GM18517 (cell line): Measurements from ENCODE around the gene GJB2.
"Not testable (repeated sequence)": the region's sequence is repeated elsewhere in the genome, so short reads cannot be mapped to it uniquely, and the experiment has no call there.

Source experiments
- ATAC-seq: cut with Tn5 transposase; IDR thresholded peaks from one replicate; pipeline ENCODE4 v1.9.1; 2021; ENCODE audit warnings: mild to moderate bottlenecking, moderate library complexity; ENCODE audit not compliant: unreplicated experiment

Gene GJB2

DNA sequence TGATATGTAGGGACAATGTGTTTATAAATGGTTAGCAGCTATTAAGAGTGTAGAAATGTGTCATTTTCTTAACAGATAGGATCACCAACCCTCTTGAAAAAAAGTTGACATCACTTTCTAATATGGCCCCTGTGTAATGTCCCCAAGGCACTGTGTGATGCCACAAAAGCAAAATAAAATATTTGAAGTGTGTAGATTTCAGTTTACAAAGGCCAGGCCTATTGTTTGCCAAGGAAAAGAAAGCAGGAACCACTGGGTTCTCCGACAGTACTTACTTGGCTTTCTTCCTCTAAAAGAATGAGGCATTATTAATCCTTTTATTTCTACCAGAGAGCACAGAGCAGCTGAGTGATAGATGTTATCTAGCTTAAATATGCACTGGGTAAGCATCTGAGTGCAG, 21.4 kb downstream of the GJB2 start:
- ATAC-seq = no peak

DNA sequence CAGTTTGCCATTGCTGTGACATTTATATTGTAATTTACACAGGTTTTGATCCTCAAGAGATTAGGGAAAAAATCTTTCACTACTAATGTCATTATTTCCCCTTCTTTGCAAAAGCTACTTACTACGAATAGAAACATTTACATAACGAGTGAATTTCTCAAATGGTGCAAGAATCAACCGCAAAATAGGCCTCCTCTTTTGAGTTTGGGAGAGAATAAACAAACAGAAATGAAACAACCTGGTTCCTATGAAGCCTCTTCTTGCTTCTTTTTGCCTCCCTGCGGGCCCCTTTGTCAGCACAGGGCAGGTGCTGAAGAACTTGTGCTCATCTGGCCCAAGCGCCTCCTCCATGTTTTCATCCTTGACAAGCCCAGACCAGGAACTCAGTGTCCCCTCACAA, 21.8 kb downstream of the GJB2 start:
- no peak for ATAC-seq

- ATAC-seq = no peak
These were observed 24.3 kb downstream of the GJB2 start for GRCh38 chr13:20168396-20168795.

- no peak for ATAC-seq
These were observed 27.1 kb downstream of the GJB2 start for GRCh38 chr13:20165417-20166257.

DNA sequence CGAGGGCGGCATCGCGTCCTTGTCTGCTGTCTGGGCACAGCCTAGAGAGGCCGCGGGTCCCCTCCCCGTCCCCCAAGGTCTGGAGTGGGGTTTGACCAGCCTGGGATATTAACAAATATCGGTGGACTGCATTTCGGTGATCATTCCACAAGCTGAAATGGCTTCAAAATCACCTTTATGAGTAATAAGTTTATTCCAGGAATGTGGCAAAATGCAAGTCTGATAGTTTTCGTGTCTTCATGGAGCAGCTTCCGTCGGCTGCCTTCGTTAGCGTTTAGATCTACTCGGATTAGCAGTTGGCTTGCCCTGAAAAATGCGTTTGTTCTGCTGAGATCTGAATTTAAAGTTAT, 30.8 kb downstream of the GJB2 start:
- no peak for ATAC-seq

DNA sequence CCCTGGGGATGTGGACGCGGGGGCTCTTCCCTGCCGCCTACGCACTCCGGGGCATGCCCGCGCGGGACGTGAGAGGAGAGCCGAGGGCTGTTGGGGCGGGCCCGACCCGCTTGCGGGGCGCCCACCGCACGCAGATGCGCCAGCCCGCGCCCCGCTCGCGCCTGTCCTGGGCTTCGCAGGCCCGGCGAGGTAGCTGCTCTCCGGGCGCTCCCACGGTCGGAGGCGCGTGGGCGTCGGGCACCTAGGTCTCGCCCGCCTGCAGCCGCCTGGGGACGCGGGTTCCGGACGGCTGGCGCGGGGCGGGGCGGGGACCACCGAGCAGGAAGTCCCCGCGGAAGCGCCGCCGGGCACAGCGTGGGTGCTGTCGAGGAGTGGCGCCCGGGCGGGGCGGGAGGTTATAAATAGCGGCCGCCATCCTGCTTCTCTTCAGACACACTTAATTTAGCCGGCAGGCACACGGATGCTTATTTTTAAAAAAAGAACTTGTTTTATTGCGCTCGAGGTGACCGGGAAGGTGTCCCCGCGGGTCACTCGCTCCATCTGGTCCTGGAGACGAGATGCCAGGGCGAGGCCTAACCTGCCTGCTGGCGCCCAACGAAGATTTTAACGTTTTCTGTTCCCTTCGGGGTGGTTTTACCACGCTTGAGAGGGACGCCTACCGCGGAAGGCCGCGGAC, 31.3 kb downstream of the GJB2 start:
- ATAC-seq = peak; percentile 60

DNA sequence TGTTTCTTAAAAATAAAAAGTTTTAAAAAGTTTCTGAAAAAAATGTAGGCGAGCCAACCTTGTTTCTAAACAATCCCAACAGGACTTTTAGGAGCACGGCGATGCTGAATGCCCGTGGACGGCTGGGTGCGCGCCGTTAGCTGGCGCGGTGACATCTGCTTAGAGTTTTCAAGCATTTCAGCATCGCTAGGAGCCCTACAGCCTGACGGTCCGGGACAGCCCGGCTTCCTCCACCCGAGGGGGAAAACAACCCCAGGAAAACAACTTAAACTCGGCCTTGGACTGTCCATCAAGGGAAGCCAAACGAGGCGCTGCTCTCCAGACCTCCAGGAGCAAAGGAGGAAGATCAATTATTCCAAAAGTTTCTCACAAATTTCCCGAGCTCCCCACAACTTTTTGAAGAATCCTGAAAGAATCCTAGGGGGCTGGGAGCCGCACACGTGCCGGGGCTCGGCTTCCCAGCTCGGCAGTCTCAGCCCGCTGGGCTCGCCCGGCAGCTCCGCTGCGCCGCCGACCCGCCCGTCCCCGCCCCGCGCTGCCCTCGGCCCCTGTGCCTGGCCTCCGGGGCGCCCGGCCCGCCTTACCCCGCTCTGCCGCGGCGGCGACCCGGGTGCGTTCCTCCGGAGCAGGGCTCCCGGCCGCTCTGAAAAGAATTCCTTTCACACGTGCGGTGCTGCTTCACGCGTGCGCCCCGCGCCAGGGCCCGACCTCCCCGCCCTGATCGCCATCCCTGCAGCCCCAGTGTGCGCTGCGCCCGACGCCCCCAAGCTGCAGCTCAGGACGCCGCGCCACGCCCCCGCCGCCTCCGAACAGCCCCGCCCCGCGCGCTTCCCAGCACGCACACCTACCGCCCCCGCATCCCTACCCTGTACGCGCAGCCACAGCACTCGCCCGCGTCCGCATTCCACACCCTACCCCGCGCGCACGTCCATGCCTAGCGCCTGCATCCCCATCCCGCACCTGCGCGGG, 32.1 kb downstream of the GJB2 start, which contains the start of gene GJA3:
GJA3 (minus strand) TSS at position 747 of the 969 bp plus-strand sequence. CDS start 17,764 bp downstream, outside the sequence.
- peak; percentile 36 for ATAC-seq

- no peak for ATAC-seq
These were observed 33.0 kb downstream of the GJB2 start for GRCh38 chr13:20159646-20160305.

DNA sequence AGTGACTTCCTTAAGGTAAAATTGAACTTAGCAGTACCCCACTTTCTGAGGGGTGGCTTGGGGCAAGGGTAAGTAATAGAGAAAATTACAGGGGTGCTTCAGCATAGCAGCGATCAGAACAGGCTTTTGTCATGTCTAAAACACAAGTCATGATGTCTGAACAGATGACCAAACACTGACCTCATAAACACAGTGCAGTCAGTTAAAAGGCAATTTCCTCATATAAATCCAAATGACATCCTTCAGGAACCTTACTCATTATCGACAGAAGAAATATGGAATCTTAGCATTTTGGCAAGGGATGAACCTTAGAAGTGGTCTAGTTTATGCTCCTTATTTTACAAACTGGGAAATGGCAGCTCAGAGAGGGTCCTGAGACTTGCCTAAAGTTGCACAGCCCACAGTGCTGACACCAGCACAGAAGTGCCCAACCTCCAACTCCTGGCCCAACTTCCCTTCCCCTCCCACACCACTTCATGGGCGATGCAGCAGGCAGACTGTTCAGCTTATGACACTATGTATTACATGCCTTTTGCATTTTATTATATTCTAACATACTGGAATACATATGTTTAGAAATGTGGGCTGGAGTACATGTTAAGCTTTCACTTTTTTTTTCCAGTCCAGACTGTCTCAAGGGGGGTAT, 35.5 kb downstream of the GJB2 start:
- no peak for ATAC-seq

GRCh38 chr13:20156702-20157101, 36.0 kb downstream of the GJB2 start:
- no peak for ATAC-seq

GRCh38 chr13:20153290-20153689, 39.4 kb downstream of the GJB2 start:
- ATAC-seq = not testable (repeated sequence)

DNA sequence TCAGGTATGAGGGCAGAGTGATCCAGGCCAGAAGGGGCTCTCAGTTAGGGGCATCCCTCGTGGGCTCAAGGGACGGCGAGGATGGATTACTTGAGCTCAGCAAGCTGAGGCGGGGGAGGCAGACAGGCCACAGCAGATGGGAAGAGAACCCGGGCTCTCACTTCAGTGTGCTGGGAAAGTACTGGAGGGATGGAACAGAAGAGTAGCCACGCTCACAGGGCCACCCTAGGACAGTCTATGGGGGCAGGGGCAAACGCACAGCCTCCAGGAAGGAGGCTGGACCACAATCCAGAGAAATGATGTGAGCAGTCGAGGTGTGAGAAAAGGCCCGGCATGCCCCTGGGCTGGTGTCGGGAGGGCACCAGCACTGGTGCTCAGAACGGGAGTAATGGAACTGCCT, 41.1 kb downstream of the GJB2 start:
- ATAC-seq = no peak

DNA sequence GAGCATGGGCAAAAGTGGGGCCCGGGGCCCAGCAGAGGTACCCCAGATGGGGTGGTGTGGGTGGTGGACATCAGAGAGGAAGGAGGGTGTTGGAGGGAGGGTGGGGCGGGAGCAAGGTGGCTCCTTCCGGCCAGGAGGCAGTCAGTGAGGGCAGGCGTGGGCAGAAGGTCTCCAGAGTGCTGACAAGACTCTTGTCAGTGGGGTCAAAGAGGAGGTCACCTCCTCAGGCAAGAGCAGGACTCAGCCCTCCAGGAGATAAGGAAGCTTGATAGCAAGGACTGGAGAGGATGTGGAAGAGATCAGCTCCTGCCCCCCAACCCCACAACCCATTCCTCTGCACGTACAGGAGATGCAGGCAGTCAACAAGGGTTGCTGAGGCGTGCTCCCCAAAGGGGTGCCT, 41.7 kb downstream of the GJB2 start:
- ATAC-seq = no peak

- ATAC-seq = no peak
These were observed 42.2 kb downstream of the GJB2 start for GRCh38 chr13:20150561-20150960.

DNA sequence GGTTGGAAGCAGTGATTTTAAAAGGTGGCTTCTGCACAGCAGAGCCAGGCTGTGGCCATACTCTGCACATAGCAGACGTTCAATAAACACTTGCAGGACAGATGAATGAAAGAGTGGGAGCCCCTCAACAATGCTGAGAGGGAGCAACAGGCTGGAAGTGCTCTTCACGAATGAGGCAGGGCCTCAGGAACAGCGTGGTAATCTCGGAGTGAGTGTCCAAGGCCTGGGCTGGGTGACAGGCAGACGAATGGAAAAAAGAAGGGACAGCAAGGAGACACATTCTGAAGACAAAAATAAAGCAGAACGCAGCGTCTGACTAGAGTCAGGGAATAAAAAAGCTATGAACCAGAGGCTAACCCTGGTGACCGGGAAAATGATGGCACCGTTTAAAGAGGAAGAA, 43.0 kb downstream of the GJB2 start:
- no peak for ATAC-seq

- no peak for ATAC-seq
These were observed 44.1 kb downstream of the GJB2 start for GRCh38 chr13:20148501-20149183.

- no peak for ATAC-seq
These were observed 46.4 kb downstream of the GJB2 start for GRCh38 chr13:20146381-20146780.

- ATAC-seq = no peak
These were observed 47.2 kb downstream of the GJB2 start for GRCh38 chr13:20145521-20145920.

DNA sequence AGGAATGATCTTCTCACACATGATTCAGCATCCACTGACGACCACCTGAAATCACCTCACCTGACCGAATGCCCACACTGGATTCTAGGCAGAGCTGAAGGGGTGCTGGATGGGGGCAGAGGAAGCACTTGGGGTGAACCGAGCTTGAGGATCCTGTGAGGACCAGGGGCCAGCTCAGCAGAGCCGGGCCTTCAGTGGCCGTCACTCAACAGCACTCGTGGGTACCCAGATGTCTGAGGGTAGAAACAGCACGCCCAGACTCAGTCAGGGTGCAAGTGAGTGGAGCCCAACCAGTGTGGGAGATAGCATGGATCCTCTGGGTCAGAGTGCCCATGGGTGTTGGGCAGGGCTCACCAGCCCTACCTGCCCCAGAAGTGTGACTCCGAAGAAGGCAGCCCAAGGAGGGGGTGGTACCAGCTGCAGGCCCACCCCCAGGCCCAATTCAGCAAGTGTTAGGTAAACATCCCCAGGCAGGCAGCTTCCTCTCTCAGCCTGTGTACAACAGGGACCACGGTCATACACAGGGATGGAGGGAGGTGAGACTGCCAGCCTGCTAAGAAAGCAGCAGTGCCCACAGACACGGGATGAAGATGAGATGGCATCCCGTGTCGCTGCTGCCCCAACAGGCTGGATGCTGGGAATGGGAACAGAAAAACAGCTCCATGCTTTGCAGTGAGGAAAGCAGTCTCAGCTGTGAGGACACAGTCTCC, 48.4 kb downstream of the GJB2 start:
- ATAC-seq = no peak
